ENCODE measurements around the gene PCED1B. TPM values are rescaled to one million over a fixed set of nuclear protein-coding genes. Genes with fewer than 3 reads are reported as not detected.
A peak's percentile ranks its signal among the peaks of the same experiment; 100 is the strongest.
"Not testable (repeated sequence)": the region's sequence is repeated elsewhere in the genome, so short reads cannot be mapped to it uniquely, and the experiment has no call there.

The PCED1B gene
- polyA plus RNA-seq, 1 donor (not counting 4 experiments of a cell fraction or from before 2014, with no cell fraction given) = 3.2 TPM

DNA sequence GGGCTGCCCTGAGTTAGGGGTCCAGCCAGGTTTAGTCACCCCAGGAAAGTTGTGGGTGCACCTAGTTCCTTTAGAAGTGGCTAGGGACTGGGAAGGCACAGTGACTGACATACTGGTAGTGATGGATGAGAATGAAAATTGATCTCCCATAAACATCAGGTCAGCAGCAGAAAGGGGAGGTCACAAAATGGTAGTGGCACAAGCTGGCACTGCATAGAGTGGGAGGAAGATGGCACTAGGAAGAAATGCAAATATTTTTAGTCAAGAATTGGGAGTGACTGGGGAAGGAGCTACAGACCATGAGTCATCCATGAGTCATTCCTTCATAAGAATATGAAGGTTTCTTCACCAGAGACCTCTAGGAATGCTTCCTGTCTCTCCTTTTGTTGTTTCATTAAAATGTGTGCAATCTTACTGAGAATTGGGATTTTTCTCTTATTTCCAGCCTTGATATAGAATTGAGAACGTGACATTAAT is 198.6 kb downstream of the PCED1B start:
- DNase-seq (ENCODE audit: low read depth, low spot score) (peak; percentile 83), FAIRE-seq (peak; percentile 65)
- Histone ChIP-seq H3K36me3 (ENCODE audit: control insufficient read depth in 2 of 2, extremely low read depth in 1 of 2, insufficient read depth in 2 of 2, low read length in 2 of 2) (peaks cover 0 to 3% of the 10 kb centered on the region in 2 experiments), H3K79me2 (ENCODE audit: control insufficient read depth, insufficient read depth, low read length) (peaks cover 3% of the 10 kb centered on the region), H3K9ac (ENCODE audit: control insufficient read depth, extremely low read depth, insufficient read depth, low read length) (peak overlapping the region; percentile 57), H3K4me1 (ENCODE audit: control insufficient read depth, extremely low read depth, insufficient read depth, low read length) (peaks cover 53% of the 10 kb centered on the region), H4K20me1 (ENCODE audit: control insufficient read depth, extremely low read depth, insufficient read depth, low read length) (no peaks in the 10 kb centered on the region), H3K27ac (ENCODE audit: control insufficient read depth, insufficient read depth, low read length) (peak overlapping the region; percentile 94), H3K4me3 (ENCODE audit: control insufficient read depth in 2 of 3, extremely low read depth in 1 of 3, insufficient read depth in 2 of 3, low read depth in 1 of 3, low read length in 3 of 3) (peak overlapping the region in 2 of 3 experiments; percentile 13 to 44), H2AFZ (ENCODE audit: control insufficient read depth, low read length) (no peak overlapping the region), H3K9me1 (ENCODE audit: control insufficient read depth, extremely low read depth, insufficient read depth, low read length) (no peaks in the 10 kb centered on the region), H3K27me3 (ENCODE audit: control insufficient read depth, extremely low read depth, insufficient read depth, low read length) (no peaks in the 10 kb centered on the region), H3K4me2 (ENCODE audit: control insufficient read depth, extremely low read depth, insufficient read depth, low read depth, low read length) (peak overlapping the region; percentile 52), H3K9me3 (ENCODE audit: control insufficient read depth, low read depth, low read length) (no peaks in the 10 kb centered on the region)
- no peak for TF ChIP-seq EZH2 (IDR thresholded peaks at IDR 0.05; ENCODE audit: low read length)
- dilution Hi-C loops (cut with MboI; ENCODE audit: extremely low pct_ligation_motif_present, low sequenced_read_pairs) = no loop called here

DNA sequence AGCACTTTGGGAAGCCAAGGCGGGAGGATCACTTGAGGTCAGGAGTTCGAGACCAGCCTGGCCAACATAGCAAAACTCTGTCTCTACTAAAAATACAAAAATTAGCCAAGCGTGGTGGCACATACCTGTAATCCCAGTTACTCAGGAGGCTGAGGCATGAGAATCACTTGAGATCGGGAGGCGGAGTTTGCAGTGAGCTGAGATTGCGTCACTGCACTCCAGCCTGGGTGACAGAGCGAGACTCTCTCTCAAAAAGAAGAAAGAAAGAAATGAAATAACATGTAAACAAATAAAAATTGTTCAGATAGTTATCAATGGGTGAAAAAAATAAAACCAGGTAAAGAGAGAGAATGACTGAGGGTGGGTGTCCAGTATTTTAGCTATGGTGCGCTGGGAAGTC is 200.3 kb downstream of the PCED1B start:
- H3K79me2 ChIP-seq (ENCODE audit: control insufficient read depth, insufficient read depth, low read length); H3K27me3 ChIP-seq (ENCODE audit: control insufficient read depth, extremely low read depth, insufficient read depth, low read length); H4K20me1 ChIP-seq (ENCODE audit: control insufficient read depth, extremely low read depth, insufficient read depth, low read length); H3K36me3 ChIP-seq (ENCODE audit: control insufficient read depth in 2 of 2, extremely low read depth in 1 of 2, insufficient read depth in 2 of 2, low read length in 2 of 2); H3K9me1 ChIP-seq (ENCODE audit: control insufficient read depth, extremely low read depth, insufficient read depth, low read length); FAIRE-seq; DNase-seq (ENCODE audit: low read depth, low spot score); dilution Hi-C loops (cut with MboI; ENCODE audit: extremely low pct_ligation_motif_present, low sequenced_read_pairs); H2AFZ ChIP-seq (ENCODE audit: control insufficient read depth, low read length); H3K9ac ChIP-seq (ENCODE audit: control insufficient read depth, extremely low read depth, insufficient read depth, low read length); H3K4me3 ChIP-seq (ENCODE audit: control insufficient read depth in 2 of 3, extremely low read depth in 1 of 3, insufficient read depth in 2 of 3, low read depth in 1 of 3, low read length in 3 of 3); H3K9me3 ChIP-seq (ENCODE audit: control insufficient read depth, low read depth, low read length); H3K4me2 ChIP-seq (ENCODE audit: control insufficient read depth, extremely low read depth, insufficient read depth, low read depth, low read length): not testable (repeated sequence)
- peaks cover 50% of the 10 kb centered on the region for H3K4me1 ChIP-seq (ENCODE audit: control insufficient read depth, extremely low read depth, insufficient read depth, low read length)
- peak overlapping the region; percentile 54 for H3K27ac ChIP-seq (ENCODE audit: control insufficient read depth, insufficient read depth, low read length)

DNA sequence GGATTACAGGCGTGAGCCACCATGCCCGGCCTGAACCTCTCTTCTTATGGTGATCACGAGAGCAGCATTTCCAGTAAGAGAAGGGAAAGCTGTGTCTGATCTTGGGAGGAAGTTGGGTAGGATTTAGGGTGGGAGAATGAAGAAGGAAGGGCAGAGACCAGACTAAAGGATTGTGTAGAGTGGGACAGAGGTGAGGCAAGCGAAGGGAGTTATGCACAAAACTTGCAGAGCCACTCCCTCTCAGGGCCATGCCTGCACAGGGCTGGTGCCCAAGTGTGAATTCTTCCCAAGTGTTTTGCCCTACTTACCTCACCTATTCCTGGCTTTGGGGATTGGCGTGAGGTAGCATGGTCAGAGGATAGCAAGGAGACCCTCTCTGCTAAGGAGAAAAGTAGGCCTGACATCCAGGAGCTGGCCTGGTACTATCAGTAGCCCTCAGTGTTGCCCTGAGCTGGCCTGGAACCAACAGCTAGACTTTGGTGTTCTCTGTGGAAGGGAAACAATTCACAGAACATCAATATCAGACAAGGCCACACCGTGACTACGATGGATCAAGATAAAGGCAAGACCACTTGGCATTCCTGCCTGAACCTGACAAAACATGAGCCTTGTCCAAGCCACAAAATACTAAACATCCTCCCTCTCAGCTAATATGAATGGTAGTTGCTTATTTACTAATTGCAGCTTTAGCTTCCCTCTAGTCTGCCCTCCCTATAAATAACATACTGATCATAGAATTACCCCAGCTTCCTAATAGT is 201.3 kb downstream of the PCED1B start:
- Histone ChIP-seq H3K9me1 (ENCODE audit: control insufficient read depth, extremely low read depth, insufficient read depth, low read length) (no peaks in the 10 kb centered on the region), H3K27me3 (ENCODE audit: control insufficient read depth, extremely low read depth, insufficient read depth, low read length) (no peaks in the 10 kb centered on the region), H4K20me1 (ENCODE audit: control insufficient read depth, extremely low read depth, insufficient read depth, low read length) (no peaks in the 10 kb centered on the region), H3K79me2 (ENCODE audit: control insufficient read depth, insufficient read depth, low read length) (no peaks in the 10 kb centered on the region), H2AFZ (ENCODE audit: control insufficient read depth, low read length) (peak overlapping the region; percentile 2), H3K36me3 (ENCODE audit: control insufficient read depth in 2 of 2, extremely low read depth in 1 of 2, insufficient read depth in 2 of 2, low read length in 2 of 2) (no peaks in the 10 kb centered on the region), H3K4me3 (ENCODE audit: control insufficient read depth in 2 of 3, extremely low read depth in 1 of 3, insufficient read depth in 2 of 3, low read depth in 1 of 3, low read length in 3 of 3) (no peak overlapping the region), H3K4me2 (ENCODE audit: control insufficient read depth, extremely low read depth, insufficient read depth, low read depth, low read length) (no peak overlapping the region), H3K9me3 (ENCODE audit: control insufficient read depth, low read depth, low read length) (no peaks in the 10 kb centered on the region), H3K9ac (ENCODE audit: control insufficient read depth, extremely low read depth, insufficient read depth, low read length) (no peak overlapping the region), H3K4me1 (ENCODE audit: control insufficient read depth, extremely low read depth, insufficient read depth, low read length) (peaks cover 50% of the 10 kb centered on the region), H3K27ac (ENCODE audit: control insufficient read depth, insufficient read depth, low read length) (peak overlapping the region; percentile 45)
- DNase-seq (ENCODE audit: low read depth, low spot score) (no peak), FAIRE-seq (no peak)
- no peak for TF ChIP-seq EZH2 (IDR thresholded peaks at IDR 0.05; ENCODE audit: low read length)
- TF ChIP-seq, protein P1, sequence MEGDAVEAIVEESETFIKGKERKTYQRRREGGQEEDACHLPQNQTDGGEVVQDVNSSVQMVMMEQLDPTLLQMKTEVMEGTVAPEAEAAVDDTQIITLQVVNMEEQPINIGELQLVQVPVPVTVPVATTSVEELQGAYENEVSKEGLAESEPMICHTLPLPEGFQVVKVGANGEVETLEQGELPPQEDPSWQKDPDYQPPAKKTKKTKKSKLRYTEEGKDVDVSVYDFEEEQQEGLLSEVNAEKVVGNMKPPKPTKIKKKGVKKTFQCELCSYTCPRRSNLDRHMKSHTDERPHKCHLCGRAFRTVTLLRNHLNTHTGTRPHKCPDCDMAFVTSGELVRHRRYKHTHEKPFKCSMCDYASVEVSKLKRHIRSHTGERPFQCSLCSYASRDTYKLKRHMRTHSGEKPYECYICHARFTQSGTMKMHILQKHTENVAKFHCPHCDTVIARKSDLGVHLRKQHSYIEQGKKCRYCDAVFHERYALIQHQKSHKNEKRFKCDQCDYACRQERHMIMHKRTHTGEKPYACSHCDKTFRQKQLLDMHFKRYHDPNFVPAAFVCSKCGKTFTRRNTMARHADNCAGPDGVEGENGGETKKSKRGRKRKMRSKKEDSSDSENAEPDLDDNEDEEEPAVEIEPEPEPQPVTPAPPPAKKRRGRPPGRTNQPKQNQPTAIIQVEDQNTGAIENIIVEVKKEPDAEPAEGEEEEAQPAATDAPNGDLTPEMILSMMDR (optimal IDR thresholded peaks at IDR 0.05 in 1 of 3, IDR thresholded peaks at IDR 0.05 in 1 of 3, conservative IDR thresholded peaks at IDR 0.05 in 1 of 3; ENCODE audit: extremely low read depth in 1 of 3, insufficient read depth in 2 of 3, low read length in 3 of 3) = no peak
- dilution Hi-C loops (cut with MboI; ENCODE audit: extremely low pct_ligation_motif_present, low sequenced_read_pairs) = no loop called here

Measured in keratinocyte (primary cell).